HepG2 (cell line): ENCODE data around the gene AZU1. TPM values are rescaled to one million over a fixed set of nuclear protein-coding genes. Genes with fewer than 3 reads are reported as not detected.

ENCODE experiments used
- ADNP ChIP-seq: sonication (generic); formaldehyde crosslinking; IDR thresholded peaks from 2 replicates; pipeline ENCODE4 v1.4.0; 2020; ENCODE audit warnings: missing genetic modification reagents
- CBFB ChIP-seq: sonication (generic); formaldehyde crosslinking; IDR thresholded peaks from 2 replicates; pipeline ENCODE4 v1.4.0; 2020; ENCODE audit warnings: missing genetic modification reagents
- CHD2 ChIP-seq: IDR thresholded peaks from 2 replicates; pipeline ENCODE4 v1.6.1; 2011; ENCODE audit warnings: low read depth, low read length, improper control_type of control experiment
- DMAP1 ChIP-seq: IDR thresholded peaks from 2 replicates; pipeline ENCODE4 v1.6.1; 2016
- HDAC2 ChIP-seq: sonication (generic); formaldehyde crosslinking; IDR thresholded peaks from 2 replicates; pipeline ENCODE4 v1.4.0; 2020; ENCODE audit warnings: missing genetic modification reagents
- IKZF5 ChIP-seq: IDR thresholded peaks from 2 replicates; pipeline ENCODE4 v1.6.1; 2018; ENCODE audit warnings: missing genetic modification reagents, mild to moderate bottlenecking, missing compliant biosample characterization
- KIAA2018 ChIP-seq: sonication (generic); formaldehyde crosslinking; IDR thresholded peaks from 2 replicates; pipeline ENCODE4 v1.5.0; 2020; ENCODE audit warnings: mild to moderate bottlenecking, missing genetic modification reagents, borderline replicate concordance
- KLF9 ChIP-seq: IDR thresholded peaks from 2 replicates; pipeline ENCODE4 v1.6.1; 2016; ENCODE audit warnings: low read depth
- RXRB ChIP-seq: IDR thresholded peaks from 2 replicates; pipeline ENCODE4 v1.6.1; 2016; ENCODE audit warnings: borderline replicate concordance, missing genetic modification reagents, missing compliant biosample characterization
- ZNF3 ChIP-seq: IDR thresholded peaks from 2 replicates; pipeline ENCODE4 v1.7.0; 2017; ENCODE audit warnings: inconsistent platforms
- polyA plus RNA-seq, 8 experiments: library from polyadenylated mRNA; depleted of rRNA in 3 of 8; stranded (reverse) in 7 of 8; unstranded in 1 of 8; fragments of >200 nt; fragmentation: Illumina TruSeq in 4 of 8; extraction: Trizol in 4 of 8; gene quantifications; 2 replicates each; pipeline versions ENCODE4 v1.2.1 to v1.2.3, GENCODE V29; 2011 to 2016; ENCODE audit warnings: low read depth in 4 of 8, missing spikeins in 1 of 8, mixed read lengths in 1 of 8; ENCODE audit not compliant: insufficient read depth in 1 of 8
- total RNA-seq, 5 experiments: library from RNA; depleted of rRNA; stranded (reverse); fragments of >200 nt; fragmentation: Illumina TruSeq; extraction: Trizol; gene quantifications; 2 replicates each; pipeline ENCODE4 v1.2.3, GENCODE V29; 2016; ENCODE audit warnings: low read depth in 1 of 5
- TF ChIP-seq, protein P1 (sequence below): IDR thresholded peaks from 2 replicates; pipeline ENCODE4 v1.6.1; 2016; ENCODE audit warnings: mild to moderate bottlenecking
- TF ChIP-seq, protein P2 (sequence below): sonication (generic); formaldehyde crosslinking; IDR thresholded peaks from 2 replicates; pipeline ENCODE4 v1.4.0; 2020; ENCODE audit warnings: missing genetic modification reagents, borderline replicate concordance

AZU1 gene
- total and polyA plus RNA-seq, 2 of the 13 experiments (the other 11 are each of a cell fraction or from before 2014, with no cell fraction given) = not detected

GRCh38 chr19:782185-782877, 45.3 kb upstream of the AZU1 start (continued):
- TF ChIP-seq, protein P1, sequence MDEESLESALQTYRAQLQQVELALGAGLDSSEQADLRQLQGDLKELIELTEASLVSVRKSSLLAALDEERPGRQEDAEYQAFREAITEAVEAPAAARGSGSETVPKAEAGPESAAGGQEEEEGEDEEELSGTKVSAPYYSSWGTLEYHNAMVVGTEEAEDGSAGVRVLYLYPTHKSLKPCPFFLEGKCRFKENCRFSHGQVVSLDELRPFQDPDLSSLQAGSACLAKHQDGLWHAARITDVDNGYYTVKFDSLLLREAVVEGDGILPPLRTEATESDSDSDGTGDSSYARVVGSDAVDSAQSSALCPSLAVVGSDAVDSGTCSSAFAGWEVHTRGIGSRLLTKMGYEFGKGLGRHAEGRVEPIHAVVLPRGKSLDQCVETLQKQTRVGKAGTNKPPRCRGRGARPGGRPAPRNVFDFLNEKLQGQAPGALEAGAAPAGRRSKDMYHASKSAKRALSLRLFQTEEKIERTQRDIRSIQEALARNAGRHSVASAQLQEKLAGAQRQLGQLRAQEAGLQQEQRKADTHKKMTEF (CRISPR knock-in tag) = peak; percentile 62; the same call in 1 of the 2 replicates
- TF ChIP-seq ADNP (CRISPR knock-in tag) = no peak
- no peak; the same call in 1 of the 2 replicates for TF ChIP-seq IKZF5
- TF ChIP-seq KLF9 = no peak
- TF ChIP-seq DMAP1 (CRISPR knock-in tag) = 0 out of 2 replicates have a peak, but pooled peaks have one; percentile 36
- TF ChIP-seq CHD2 = no peak
- peak; percentile 52; the same call in 1 of the 2 replicates for TF ChIP-seq RXRB (CRISPR knock-in tag)
- TF ChIP-seq, protein P2, sequence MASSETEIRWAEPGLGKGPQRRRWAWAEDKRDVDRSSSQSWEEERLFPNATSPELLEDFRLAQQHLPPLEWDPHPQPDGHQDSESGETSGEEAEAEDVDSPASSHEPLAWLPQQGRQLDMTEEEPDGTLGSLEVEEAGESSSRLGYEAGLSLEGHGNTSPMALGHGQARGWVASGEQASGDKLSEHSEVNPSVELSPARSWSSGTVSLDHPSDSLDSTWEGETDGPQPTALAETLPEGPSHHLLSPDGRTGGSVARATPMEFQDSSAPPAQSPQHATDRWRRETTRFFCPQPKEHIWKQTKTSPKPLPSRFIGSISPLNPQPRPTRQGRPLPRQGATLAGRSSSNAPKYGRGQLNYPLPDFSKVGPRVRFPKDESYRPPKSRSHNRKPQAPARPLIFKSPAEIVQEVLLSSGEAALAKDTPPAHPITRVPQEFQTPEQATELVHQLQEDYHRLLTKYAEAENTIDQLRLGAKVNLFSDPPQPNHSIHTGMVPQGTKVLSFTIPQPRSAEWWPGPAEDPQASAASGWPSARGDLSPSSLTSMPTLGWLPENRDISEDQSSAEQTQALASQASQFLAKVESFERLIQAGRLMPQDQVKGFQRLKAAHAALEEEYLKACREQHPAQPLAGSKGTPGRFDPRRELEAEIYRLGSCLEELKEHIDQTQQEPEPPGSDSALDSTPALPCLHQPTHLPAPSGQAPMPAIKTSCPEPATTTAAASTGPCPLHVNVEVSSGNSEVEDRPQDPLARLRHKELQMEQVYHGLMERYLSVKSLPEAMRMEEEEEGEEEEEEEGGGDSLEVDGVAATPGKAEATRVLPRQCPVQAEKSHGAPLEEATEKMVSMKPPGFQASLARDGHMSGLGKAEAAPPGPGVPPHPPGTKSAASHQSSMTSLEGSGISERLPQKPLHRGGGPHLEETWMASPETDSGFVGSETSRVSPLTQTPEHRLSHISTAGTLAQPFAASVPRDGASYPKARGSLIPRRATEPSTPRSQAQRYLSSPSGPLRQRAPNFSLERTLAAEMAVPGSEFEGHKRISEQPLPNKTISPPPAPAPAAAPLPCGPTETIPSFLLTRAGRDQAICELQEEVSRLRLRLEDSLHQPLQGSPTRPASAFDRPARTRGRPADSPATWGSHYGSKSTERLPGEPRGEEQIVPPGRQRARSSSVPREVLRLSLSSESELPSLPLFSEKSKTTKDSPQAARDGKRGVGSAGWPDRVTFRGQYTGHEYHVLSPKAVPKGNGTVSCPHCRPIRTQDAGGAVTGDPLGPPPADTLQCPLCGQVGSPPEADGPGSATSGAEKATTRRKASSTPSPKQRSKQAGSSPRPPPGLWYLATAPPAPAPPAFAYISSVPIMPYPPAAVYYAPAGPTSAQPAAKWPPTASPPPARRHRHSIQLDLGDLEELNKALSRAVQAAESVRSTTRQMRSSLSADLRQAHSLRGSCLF (CRISPR knock-in tag) = no peak
- TF ChIP-seq ZNF3 = no peak
- no peak for TF ChIP-seq CBFB (CRISPR knock-in tag)
- peak; percentile 71 for TF ChIP-seq HDAC2 (CRISPR knock-in tag)
- no peak for TF ChIP-seq KIAA2018 (CRISPR knock-in tag)
